Nephron (organoid): ENCODE data around the gene DSCAML1.

Experiments
- H3K27ac Mint-ChIP-seq, 3 experiments: 2 replicates each; pipeline ENCODE4 v1.8.0; 2020; ENCODE audit warnings: mixed read lengths in 3 of 3, mild to moderate bottlenecking in 2 of 3, moderate library complexity in 1 of 3
- H3K27me3 Mint-ChIP-seq: 2 replicates; pipeline ENCODE4 v1.8.0; 2021; ENCODE audit warnings: low read depth, mild to moderate bottlenecking, moderate library complexity, mixed read lengths
- H3K36me3 Mint-ChIP-seq: 2 replicates; pipeline ENCODE4 v1.8.0; 2020; ENCODE audit warnings: low read depth, mixed read lengths
- H3K4me1 Mint-ChIP-seq: 2 replicates; pipeline ENCODE4 v1.8.0; 2020; ENCODE audit warnings: mixed read lengths
- H3K4me3 Mint-ChIP-seq, 3 experiments: 2 replicates each; pipeline ENCODE4 v1.8.0; 2020; ENCODE audit warnings: mild to moderate bottlenecking in 3 of 3, mixed read lengths in 3 of 3, moderate library complexity in 2 of 3
- H3K9me3 Mint-ChIP-seq: 2 replicates; pipeline ENCODE4 v1.8.0; 2020; ENCODE audit warnings: mixed read lengths
- TF ChIP-seq, protein P1 (sequence below), 3 experiments: fragments of 200-600 bp; sonication (generic); IDR thresholded peaks; one replicate each; pipeline ENCODE4 v1.5.0; 2021; ENCODE audit warnings: antibody characterized with exemption in 3 of 3; ENCODE audit not compliant: unreplicated experiment in 3 of 3

The DSCAML1 gene

DNA sequence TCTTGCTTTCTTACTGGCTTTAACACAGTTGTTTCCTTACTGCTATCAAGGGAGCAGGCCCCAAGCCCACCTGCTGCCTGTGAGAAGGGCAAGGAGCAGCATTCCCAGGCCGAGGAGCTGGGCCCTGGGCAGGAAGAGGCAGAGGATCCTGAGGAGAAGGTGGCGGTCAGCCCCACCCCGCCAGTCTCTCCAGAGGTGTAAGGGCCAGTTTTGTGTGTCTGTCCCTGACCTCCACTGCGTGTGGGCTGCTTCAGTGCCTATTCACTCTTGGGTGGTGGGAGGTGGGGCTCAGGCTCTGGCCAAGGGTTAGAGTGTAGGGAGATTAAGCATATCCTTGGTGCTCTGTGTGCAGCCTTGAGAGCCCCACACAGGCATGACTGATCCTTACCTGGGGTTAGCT is 414.3 kb downstream of the DSCAML1 start:
- TF ChIP-seq, protein P1, sequence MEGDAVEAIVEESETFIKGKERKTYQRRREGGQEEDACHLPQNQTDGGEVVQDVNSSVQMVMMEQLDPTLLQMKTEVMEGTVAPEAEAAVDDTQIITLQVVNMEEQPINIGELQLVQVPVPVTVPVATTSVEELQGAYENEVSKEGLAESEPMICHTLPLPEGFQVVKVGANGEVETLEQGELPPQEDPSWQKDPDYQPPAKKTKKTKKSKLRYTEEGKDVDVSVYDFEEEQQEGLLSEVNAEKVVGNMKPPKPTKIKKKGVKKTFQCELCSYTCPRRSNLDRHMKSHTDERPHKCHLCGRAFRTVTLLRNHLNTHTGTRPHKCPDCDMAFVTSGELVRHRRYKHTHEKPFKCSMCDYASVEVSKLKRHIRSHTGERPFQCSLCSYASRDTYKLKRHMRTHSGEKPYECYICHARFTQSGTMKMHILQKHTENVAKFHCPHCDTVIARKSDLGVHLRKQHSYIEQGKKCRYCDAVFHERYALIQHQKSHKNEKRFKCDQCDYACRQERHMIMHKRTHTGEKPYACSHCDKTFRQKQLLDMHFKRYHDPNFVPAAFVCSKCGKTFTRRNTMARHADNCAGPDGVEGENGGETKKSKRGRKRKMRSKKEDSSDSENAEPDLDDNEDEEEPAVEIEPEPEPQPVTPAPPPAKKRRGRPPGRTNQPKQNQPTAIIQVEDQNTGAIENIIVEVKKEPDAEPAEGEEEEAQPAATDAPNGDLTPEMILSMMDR (IDR thresholded peaks at IDR 0.05; ENCODE audit: unreplicated experiment in 3 of 3), result no peak
- no peak overlapping the region for H3K27ac Mint-ChIP-seq
- H3K27me3 Mint-ChIP-seq, result no peaks in the 10 kb centered on the region
- H3K4me1 Mint-ChIP-seq, result no peaks in the 10 kb centered on the region
- no peaks in the 10 kb centered on the region for H3K9me3 Mint-ChIP-seq
- H3K36me3 Mint-ChIP-seq, result peaks cover 35% of the 10 kb centered on the region
- no peak overlapping the region for H3K4me3 Mint-ChIP-seq

DNA sequence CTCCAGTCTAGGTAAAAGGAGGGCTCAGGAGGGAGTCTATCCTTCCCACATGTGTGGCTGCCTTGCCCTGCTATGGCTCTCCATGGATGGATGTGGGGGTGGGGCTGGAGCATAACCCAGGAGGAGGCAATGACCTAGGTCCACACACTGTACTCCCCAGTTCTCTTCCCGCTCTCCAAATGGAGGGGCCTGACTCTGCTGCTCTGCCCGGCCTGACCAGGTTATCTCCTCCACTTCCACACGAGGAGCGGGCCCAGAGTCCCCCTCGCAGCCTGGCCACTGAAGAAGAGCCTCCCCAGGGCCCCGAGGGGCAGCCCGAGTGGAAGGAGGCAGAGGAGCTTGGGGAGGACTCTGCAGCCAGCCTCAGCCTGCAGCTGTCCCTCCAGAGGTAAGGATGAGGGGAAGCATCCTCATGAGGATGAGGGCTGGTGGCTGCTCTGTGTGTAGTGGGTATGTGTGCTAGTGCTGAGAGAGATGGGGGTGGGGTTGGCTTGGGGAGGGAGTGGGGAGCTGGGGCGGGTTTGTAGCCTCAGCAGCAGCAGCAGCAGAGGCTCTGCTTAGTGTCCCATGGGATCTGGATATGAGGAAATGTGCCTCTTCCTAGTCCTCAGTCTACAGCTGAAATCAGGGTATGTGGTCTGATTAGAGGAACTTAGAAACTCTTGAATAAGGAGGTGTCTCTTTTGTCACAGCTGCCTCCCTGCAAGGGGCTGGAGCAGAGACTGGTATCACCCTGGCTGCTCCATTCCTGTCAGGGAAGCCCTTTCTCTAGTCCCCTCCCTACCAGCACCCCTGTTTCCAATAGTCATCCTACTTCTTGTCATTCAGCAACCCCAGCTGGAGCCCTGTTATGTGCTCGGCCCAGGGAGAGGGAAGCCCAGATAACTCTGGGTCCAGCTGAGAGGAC is 415.3 kb downstream of the DSCAML1 start:
- no peak overlapping the region for H3K27ac Mint-ChIP-seq
- H3K36me3 Mint-ChIP-seq, result peaks cover 35% of the 10 kb centered on the region
- H3K27me3 Mint-ChIP-seq, result no peaks in the 10 kb centered on the region
- TF ChIP-seq, protein P1 (IDR thresholded peaks at IDR 0.05; ENCODE audit: unreplicated experiment in 3 of 3), result no peak
- H3K4me1 Mint-ChIP-seq, result no peaks in the 10 kb centered on the region
- no peak overlapping the region for H3K4me3 Mint-ChIP-seq
- no peaks in the 10 kb centered on the region for H3K9me3 Mint-ChIP-seq

DNA sequence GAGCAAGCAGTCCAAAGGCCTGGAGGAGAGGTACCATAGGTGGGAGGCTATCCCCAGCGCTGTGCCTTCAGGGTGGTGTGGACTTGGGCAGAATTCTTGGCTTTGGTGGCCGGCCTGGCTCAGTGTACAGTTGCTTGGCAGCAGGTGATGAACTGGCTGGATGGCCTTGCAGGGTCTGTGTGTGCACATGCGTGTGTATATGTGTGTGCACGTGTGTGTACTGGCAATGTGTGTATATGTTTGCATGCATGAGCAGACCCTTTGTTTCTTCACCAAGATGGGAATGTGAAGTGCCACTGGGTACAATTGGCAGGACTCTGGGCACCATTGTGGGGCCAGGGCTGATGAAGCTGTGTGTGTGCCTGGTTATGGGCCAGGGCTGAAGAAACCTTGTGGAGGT is 416.3 kb downstream of the DSCAML1 start:
- TF ChIP-seq, protein P1 (IDR thresholded peaks at IDR 0.05; ENCODE audit: unreplicated experiment in 3 of 3), result no peak
- Mint-ChIP-seq H3K4me1 (no peaks in the 10 kb centered on the region), H3K27ac (no peak overlapping the region), H3K9me3 (no peaks in the 10 kb centered on the region), H3K4me3 (no peak overlapping the region), H3K36me3 (peaks cover 40% of the 10 kb centered on the region), H3K27me3 (no peaks in the 10 kb centered on the region)

DNA sequence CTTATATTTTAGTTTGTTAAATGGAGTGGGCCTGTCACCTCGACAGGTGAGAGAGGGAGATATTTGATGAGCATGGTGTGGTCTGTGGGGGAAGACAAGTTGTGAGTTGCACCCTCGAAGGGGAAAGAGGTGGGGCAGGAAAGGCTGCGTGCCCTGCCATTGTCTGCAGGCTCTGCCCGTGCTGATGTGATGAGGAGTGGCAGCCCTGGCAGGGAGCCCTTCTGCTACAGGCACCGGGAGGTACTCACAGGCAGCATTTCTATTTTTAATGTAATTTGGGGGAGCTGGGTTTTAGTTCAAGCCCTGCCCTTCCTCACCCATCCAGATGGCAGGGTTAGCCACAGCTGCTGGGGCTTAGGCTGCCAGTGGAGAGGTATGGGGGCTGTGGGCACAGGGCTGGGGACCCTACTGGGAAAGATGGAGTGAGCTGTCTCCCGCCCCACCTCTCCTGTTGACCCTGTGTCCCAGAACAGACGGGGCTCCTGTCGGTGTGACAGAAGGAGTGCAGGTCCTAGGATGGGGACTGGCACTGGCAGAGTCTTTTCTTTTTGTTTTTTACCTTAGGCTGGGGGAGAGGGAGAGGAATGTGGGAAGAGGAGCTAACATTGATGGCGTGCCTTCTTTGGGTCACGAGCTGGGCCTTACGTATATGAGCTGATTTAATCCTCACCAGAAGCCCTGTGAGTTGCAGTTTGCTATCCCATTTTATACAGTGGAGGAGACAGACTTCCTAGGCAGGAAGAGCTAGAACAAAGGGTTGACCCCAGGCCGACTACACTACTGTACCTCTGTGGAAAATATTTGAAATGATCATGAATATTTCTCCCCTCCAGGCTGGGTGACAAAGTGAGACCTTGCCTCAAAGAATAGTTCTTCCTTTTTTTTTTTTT is 417.8 kb downstream of the DSCAML1 start:
- Mint-ChIP-seq H3K9me3 (no peaks in the 10 kb centered on the region), H3K36me3 (peaks cover 45% of the 10 kb centered on the region), H3K27ac (no peak overlapping the region), H3K4me3 (no peak overlapping the region), H3K4me1 (peaks cover 5% of the 10 kb centered on the region), H3K27me3 (no peaks in the 10 kb centered on the region)
- TF ChIP-seq, protein P1 (IDR thresholded peaks at IDR 0.05; ENCODE audit: unreplicated experiment in 3 of 3), result no peak
